ENCODE results near the gene FNIP1. TPM values are rescaled to one million over a fixed set of nuclear protein-coding genes. Genes with fewer than 3 reads are reported as not detected.
"Not testable (repeated sequence)": the region's sequence is repeated elsewhere in the genome, so short reads cannot be mapped to it uniquely, and the experiment has no call there.

The FNIP1 gene
- total RNA-seq, 2 donors from 2014 or later, result 44.1 to 49.5 TPM

GRCh38 chr5:131782717-131783116 is 14.1 kb downstream of the FNIP1 start:
- Histone ChIP-seq H3K27me3 (replicated peaks; ENCODE audit: insufficient read depth) (no peaks in the 10 kb centered on the region), H3K9me3 (no peaks in the 10 kb centered on the region), H3K36me3 (no peaks in the 10 kb centered on the region), H3K4me3 (no peak overlapping the region), H3K27ac (no peak overlapping the region), H3K4me1 (replicated peaks) (no peaks in the 10 kb centered on the region)
- intact Hi-C loops (cut with DNase I), result no loop called here
- WGBS, result 97% methylated on average over 11 of the region's 11 CpGs
- no peak for TF ChIP-seq POLR2A (IDR thresholded peaks at IDR 0.05)
- no peak for TF ChIP-seq POLR2AphosphoS5 (IDR thresholded peaks at IDR 0.05)
- DNase-seq (ENCODE audit: low spot score), result no peak

GRCh38 chr5:131778141-131778540 is 18.7 kb downstream of the FNIP1 start:
- 0% methylated on average over 1 of the region's 1 CpG for WGBS
- H3K4me1 ChIP-seq (replicated peaks); intact Hi-C loops (cut with DNase I): not testable (repeated sequence)

GRCh38 chr5:131776450-131776849 is 20.4 kb downstream of the FNIP1 start:
- intact Hi-C loops (cut with DNase I), result no loop called here
- peak overlapping the region in 1 of 2 donors; percentile 43 for H3K27ac ChIP-seq
- WGBS, result 68% methylated on average over 1 of the region's 1 CpG
- no peak for TF ChIP-seq POLR2A (IDR thresholded peaks at IDR 0.05)
- no peak for TF ChIP-seq CTCF (IDR thresholded peaks at IDR 0.05)
- TF ChIP-seq POLR2AphosphoS5 (IDR thresholded peaks at IDR 0.05), result no peak
- no peaks in the 10 kb centered on the region for H3K36me3 ChIP-seq
- peaks cover 7% of the 10 kb centered on the region for H3K4me1 ChIP-seq (replicated peaks)
- H3K9me3 ChIP-seq, result no peaks in the 10 kb centered on the region
- H3K4me3 ChIP-seq, result no peak overlapping the region
- no peaks in the 10 kb centered on the region for H3K27me3 ChIP-seq (replicated peaks; ENCODE audit: insufficient read depth)
- DNase-seq (ENCODE audit: low spot score), result no peak

More at GRCh38 chr5:131778141-131778540, 18.7 kb downstream of the FNIP1 start:
- not testable (repeated sequence) for H3K9me3 ChIP-seq; H3K27ac ChIP-seq; DNase-seq (ENCODE audit: low spot score); H3K36me3 ChIP-seq; H3K27me3 ChIP-seq (replicated peaks; ENCODE audit: insufficient read depth); H3K4me3 ChIP-seq

GRCh38 chr5:131774652-131775367 is 22.0 kb downstream of the FNIP1 start:
- Histone ChIP-seq H3K27ac (peak overlapping the region; percentile 20 to 59), H3K4me1 (replicated peaks) (peaks cover 7% of the 10 kb centered on the region), H3K27me3 (replicated peaks; ENCODE audit: insufficient read depth) (no peaks in the 10 kb centered on the region), H3K9me3 (no peaks in the 10 kb centered on the region), H3K4me3 (no peak overlapping the region), H3K36me3 (no peaks in the 10 kb centered on the region)
- intact Hi-C loops (cut with DNase I), result no loop called here
- peak; percentile 49 for TF ChIP-seq POLR2AphosphoS5 (IDR thresholded peaks at IDR 0.05)
- TF ChIP-seq CTCF (IDR thresholded peaks at IDR 0.05), result no peak
- WGBS, result 41% methylated on average over 4 of the region's 4 CpGs
- no peak for DNase-seq (ENCODE audit: low spot score)

- Histone ChIP-seq H3K4me3 (no peak overlapping the region), H3K27me3 (replicated peaks; ENCODE audit: insufficient read depth) (no peaks in the 10 kb centered on the region), H3K36me3 (no peaks in the 10 kb centered on the region), H3K27ac (peak overlapping the region in 1 of 2 donors; percentile 59), H3K4me1 (replicated peaks) (peaks cover 7% of the 10 kb centered on the region), H3K9me3 (no peaks in the 10 kb centered on the region)
- no peak for TF ChIP-seq POLR2A (IDR thresholded peaks at IDR 0.05)
- no peak for TF ChIP-seq CTCF (IDR thresholded peaks at IDR 0.05)
- TF ChIP-seq POLR2AphosphoS5 (IDR thresholded peaks at IDR 0.05), result no peak
- intact Hi-C loops (cut with DNase I), result no loop called here
- 93% methylated on average over 2 of the region's 2 CpGs for WGBS
- DNase-seq (ENCODE audit: low spot score), result no peak
These were observed 23.0 kb downstream of the FNIP1 start for GRCh38 chr5:131773805-131774204.

GRCh38 chr5:131771692-131772091 is 25.1 kb downstream of the FNIP1 start:
- peaks cover 7% of the 10 kb centered on the region for H3K4me1 ChIP-seq (replicated peaks)

More at GRCh38 chr5:131771692-131772091, 25.1 kb downstream of the FNIP1 start:
- H3K36me3 ChIP-seq, result no peaks in the 10 kb centered on the region
- H3K27me3 ChIP-seq (replicated peaks; ENCODE audit: insufficient read depth), result no peaks in the 10 kb centered on the region
- TF ChIP-seq POLR2A (IDR thresholded peaks at IDR 0.05) (no peak), POLR2AphosphoS5 (IDR thresholded peaks at IDR 0.05) (no peak), CTCF (IDR thresholded peaks at IDR 0.05) (no peak)
- intact Hi-C loops (cut with DNase I), result no loop called here
- no peak overlapping the region for H3K4me3 ChIP-seq
- no peaks in the 10 kb centered on the region for H3K9me3 ChIP-seq
- 92% methylated on average over 4 of the region's 4 CpGs for WGBS
- no peak overlapping the region for H3K27ac ChIP-seq
- no peak for DNase-seq (ENCODE audit: low spot score)
